ENCODE measurements around the gene NSD2.

GRCh38 chr4:1933700-1934099 lies 62.5 kb downstream of the NSD2 start:
- no peak for TF ChIP-seq EZH2 (IDR thresholded peaks at IDR 0.05; ENCODE audit: low read length, missing control alignments)
- no peak for TF ChIP-seq CTCF (conservative IDR thresholded peaks at IDR 0.05 in 1 of 2, IDR thresholded peaks at IDR 0.05 in 1 of 2; ENCODE audit: low read depth in 1 of 2, low read length in 2 of 2)

Data from fibroblast of lung (primary cell).